HUES6 (cell line): Measurements from ENCODE around the gene STOML1.
A peak's percentile ranks its signal among the peaks of the same experiment; 100 is the strongest.

ENCODE experiments used
- H3K27ac ChIP-seq: 2 replicates; pipeline ENCODE4 v1.7.0; 2013; ENCODE audit warnings: low read depth, mild to moderate bottlenecking, low read length, inconsistent platforms
- H3K27me3 ChIP-seq: 2 replicates; pipeline ENCODE4 v1.6.1; 2013; ENCODE audit warnings: low read length; ENCODE audit not compliant: control insufficient read depth, insufficient read depth
- H3K36me3 ChIP-seq: 2 replicates; pipeline ENCODE4 v1.6.1; 2013; ENCODE audit warnings: low read length; ENCODE audit not compliant: control insufficient read depth, insufficient read depth
- H3K4me1 ChIP-seq: 2 replicates; pipeline ENCODE4 v1.6.1; 2013; ENCODE audit warnings: low read length; ENCODE audit not compliant: control insufficient read depth, insufficient read depth
- H3K4me3 ChIP-seq: 2 replicates; pipeline ENCODE4 v1.5.1; 2013; ENCODE audit warnings: low read depth, low read length
- H3K9ac ChIP-seq: one replicate; pipeline ENCODE4 v1.6.1; 2013; ENCODE audit warnings: mild to moderate bottlenecking, low read length
- H3K9me3 ChIP-seq: 2 replicates; pipeline ENCODE4 v1.6.1; 2013; ENCODE audit warnings: low read depth, low read length; ENCODE audit not compliant: control insufficient read depth, insufficient read depth

Gene STOML1

DNA sequence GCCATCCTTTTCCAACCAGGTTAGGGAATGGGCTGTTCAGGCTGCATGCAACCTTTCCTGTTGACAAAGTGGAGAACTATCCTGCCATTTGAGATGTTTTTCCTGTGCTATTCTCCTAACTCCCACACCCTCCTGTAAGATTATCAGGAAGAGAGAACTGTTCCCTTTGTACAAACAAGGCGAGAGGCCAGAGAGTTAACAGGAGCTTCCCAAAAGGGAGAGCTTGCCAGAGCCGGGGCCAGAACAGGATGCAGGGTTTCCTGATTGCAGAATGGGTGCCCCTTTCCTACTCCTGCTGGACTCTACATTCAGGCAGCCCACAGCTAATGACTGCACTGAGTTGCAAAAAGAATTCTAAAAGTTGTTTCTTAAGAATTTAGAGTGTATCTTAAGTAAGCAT is 19.5 kb upstream of the STOML1 start:
- peaks cover 15% of the 10 kb centered on the region for H3K36me3 ChIP-seq
- no peak overlapping the region for H3K27ac ChIP-seq
- H3K9ac ChIP-seq: no peak overlapping the region

DNA sequence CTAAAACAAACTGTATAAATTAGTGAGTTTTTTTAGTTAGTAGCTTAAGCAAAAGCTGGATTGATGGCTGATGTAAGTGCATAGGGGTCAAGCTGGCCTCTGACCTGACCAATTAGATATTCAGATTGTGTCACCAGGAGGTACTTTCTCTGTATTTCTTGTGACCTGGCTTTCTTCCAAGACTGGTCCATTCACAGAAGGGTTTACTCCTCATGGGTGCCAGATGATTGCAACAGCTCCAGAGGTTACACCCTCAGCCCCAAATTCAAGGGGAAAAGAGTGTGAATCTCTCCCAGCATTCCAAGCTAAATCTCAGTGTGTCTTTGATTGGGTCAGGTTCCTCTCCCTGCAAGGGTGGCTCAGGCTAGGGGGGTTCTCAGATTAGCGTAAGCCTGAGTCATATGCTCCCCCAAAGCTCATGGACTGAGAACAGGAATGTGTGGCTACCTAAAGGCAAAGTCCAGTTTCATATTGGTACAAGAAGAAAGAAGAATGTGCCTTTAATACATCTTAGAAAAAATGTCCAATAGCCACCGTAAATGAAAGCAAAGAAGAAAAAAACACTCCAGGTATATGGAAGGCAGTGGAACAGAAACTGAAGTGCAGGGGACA is 18.9 kb upstream of the STOML1 start:
- no peak overlapping the region for H3K27ac ChIP-seq
- H3K4me1 ChIP-seq: no peaks in the 10 kb centered on the region
- no peaks in the 10 kb centered on the region for H3K9me3 ChIP-seq
- no peak overlapping the region for H3K4me3 ChIP-seq
- no peak overlapping the region for H3K9ac ChIP-seq
- H3K27me3 ChIP-seq: no peaks in the 10 kb centered on the region
- peaks cover 16% of the 10 kb centered on the region for H3K36me3 ChIP-seq

More for the DNA sequence above, 19.5 kb upstream of the STOML1 start:
- Histone ChIP-seq H3K4me3 (no peak overlapping the region), H3K9me3 (no peaks in the 10 kb centered on the region), H3K4me1 (no peaks in the 10 kb centered on the region), H3K27me3 (no peaks in the 10 kb centered on the region)

DNA sequence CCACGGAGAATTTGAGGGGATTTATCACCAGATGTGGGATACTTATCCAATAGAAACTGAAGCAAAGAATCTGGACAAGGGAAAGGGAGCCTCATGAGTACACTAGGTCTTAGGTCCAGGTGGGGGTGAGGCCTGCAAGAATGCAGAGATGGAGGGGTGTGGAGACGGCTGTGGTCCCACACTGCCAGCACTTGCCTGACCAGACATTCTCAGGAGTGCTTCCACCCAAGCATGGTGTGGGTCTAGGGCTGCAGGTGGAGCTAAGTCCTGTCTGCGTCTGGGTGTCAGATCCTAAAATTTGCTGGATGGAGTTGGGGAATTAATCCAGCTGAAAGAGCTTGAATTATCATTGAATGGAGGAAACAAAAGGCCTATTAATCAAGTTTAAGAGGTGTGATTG is 16.8 kb upstream of the STOML1 start:
- Histone ChIP-seq H3K27ac (no peak overlapping the region), H3K9ac (no peak overlapping the region), H3K4me3 (no peak overlapping the region), H3K4me1 (no peaks in the 10 kb centered on the region), H3K36me3 (peaks cover 21% of the 10 kb centered on the region), H3K9me3 (no peaks in the 10 kb centered on the region), H3K27me3 (no peaks in the 10 kb centered on the region)

DNA sequence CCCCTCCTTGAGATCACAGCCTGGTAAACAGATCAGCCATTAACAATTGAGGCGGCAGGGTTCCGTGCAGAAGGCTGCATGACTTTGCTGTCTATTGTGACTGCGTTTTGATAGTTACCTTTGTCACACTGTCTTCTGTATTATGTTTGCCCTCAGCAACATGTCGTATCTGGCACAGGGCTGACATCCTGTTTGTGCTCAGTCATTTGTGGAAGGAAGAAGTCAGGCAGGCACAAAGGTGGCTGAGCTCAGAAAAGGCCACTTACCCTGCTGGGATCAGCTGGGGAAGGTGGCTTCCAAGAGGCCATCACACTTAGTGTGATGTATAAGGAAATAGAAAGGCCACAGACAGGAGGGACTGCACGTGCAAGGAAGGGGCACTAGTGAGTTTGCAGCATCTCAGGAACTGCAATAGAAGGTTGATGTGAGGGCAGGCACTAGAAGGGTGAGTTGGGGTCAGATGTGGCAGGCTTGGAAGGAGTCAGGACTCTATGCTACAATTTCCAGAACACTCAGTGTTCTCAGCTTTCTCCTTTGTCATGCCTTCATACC is 15.8 kb upstream of the STOML1 start:
- Histone ChIP-seq H3K27ac (no peak overlapping the region), H3K4me3 (no peak overlapping the region), H3K27me3 (no peaks in the 10 kb centered on the region), H3K36me3 (peaks cover 27% of the 10 kb centered on the region), H3K9me3 (0 out of 2 replicates have a peak, but pooled peaks cover 4% of the 10 kb centered on the region), H3K9ac (no peak overlapping the region), H3K4me1 (no peaks in the 10 kb centered on the region)

DNA sequence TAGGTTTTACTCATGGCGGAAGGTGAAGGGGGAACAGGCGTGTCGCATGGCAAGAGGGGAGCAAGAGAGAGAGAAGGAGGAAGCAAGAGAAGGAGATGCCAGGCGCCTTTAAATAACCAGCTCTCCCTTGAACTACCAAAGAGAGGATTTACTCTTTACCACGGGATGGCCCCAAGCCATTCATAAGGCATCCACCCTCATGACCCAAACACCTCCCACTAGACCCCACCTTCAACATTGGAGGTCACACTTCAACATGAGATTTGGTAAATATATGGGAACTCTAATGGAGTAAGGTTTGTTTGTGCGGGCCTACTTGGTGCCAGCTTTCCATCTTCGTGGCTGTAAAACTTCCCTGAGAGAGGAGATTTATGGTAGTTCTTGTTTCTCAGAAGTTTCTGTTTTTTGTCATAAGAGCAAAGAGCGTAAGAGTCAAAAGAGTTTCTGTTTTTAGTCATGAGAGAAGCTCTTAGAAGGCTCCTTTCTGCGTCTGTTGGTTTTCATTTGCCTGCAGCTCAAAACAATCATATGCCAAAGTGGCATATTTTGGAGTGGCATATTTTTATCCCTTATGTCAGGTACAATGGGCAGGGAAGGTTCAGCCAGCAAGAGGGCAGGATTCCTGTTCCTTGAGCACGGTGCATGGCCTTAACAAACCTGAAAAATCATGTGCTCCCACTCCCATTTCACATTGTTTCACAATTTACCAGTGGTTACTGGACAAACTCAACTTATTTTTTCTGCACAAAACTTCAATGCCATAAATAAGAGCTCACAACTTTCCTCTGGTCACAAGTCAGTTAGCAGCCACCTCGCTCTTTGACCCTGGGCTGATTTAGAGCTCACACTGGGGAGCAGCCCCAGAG is 14.9 kb upstream of the STOML1 start:
- no peak overlapping the region for H3K27ac ChIP-seq
- H3K36me3 ChIP-seq: peaks cover 28% of the 10 kb centered on the region
- no peak overlapping the region for H3K9ac ChIP-seq
- H3K27me3 ChIP-seq: no peaks in the 10 kb centered on the region
- H3K4me1 ChIP-seq: no peaks in the 10 kb centered on the region
- no peak overlapping the region for H3K4me3 ChIP-seq
- 0 out of 2 replicates have a peak, but pooled peaks cover 4% of the 10 kb centered on the region for H3K9me3 ChIP-seq

DNA sequence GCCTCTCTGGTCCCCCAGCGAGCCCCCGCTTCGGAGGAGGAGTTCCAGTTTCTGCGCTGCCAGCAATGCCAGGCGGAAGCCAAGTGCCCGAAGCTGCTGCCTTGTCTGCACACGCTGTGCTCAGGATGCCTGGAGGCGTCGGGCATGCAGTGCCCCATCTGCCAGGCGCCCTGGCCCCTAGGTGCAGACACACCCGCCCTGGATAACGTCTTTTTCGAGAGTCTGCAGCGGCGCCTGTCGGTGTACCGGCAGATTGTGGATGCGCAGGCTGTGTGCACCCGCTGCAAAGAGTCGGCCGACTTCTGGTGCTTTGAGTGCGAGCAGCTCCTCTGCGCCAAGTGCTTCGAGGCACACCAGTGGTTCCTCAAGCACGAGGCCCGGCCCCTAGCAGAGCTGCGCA is 5.9 kb upstream of the STOML1 start:
- Histone ChIP-seq H3K9ac (no peak overlapping the region), H3K27ac (no peak overlapping the region), H3K36me3 (peaks cover 21% of the 10 kb centered on the region), H3K9me3 (no peaks in the 10 kb centered on the region), H3K4me1 (peaks cover 10% of the 10 kb centered on the region), H3K27me3 (no peaks in the 10 kb centered on the region), H3K4me3 (no peak overlapping the region)

DNA sequence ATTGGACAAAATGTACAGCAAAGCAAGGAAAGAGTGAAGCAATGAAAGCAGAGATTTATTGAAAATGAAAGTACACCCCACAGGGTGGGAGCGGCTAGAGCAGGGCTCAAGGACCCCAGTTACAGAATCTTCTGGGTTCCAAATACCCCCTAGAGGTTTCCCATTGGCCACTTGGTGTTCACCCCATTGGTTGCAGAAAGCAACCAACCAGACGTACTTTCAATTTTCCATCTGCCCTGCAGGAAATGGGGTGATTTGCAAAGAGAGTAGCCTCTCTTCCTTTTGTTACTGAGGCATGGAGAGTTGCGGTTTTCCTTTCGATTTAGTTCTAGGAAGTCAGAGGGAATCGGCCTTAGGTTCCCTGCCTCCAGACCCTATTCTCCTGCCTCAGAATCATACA is 4.8 kb upstream of the STOML1 start:
- Histone ChIP-seq H3K4me1 (peaks cover 13% of the 10 kb centered on the region), H3K36me3 (peaks cover 19% of the 10 kb centered on the region), H3K27me3 (no peaks in the 10 kb centered on the region), H3K27ac (no peak overlapping the region), H3K4me3 (no peak overlapping the region), H3K9ac (no peak overlapping the region), H3K9me3 (no peaks in the 10 kb centered on the region)

DNA sequence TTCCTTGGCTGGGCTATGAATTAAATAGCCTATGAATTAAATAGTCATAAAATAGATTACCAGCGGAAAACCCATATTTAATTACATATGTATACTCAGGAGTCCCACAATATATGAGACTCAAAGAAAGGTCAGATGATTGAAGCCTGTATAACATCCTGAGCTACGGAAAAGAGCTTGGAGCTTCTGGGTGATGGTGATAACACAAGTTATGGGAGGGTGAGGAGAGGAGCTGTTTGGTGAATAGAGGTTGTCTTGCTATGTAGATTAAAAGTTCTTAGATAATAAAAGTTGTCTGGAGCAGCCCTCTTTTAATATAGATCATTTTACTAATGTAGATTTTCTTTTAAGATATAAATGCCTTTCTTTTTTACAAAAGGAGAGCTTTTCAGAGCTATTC is 4.2 kb upstream of the STOML1 start:
- peak overlapping the region; percentile 10; the same call in 1 of the 2 replicates for H3K4me3 ChIP-seq
- peaks cover 18% of the 10 kb centered on the region for H3K36me3 ChIP-seq
- no peaks in the 10 kb centered on the region for H3K27me3 ChIP-seq
- H3K27ac ChIP-seq: no peak overlapping the region
- H3K9ac ChIP-seq: no peak overlapping the region
- H3K9me3 ChIP-seq: no peaks in the 10 kb centered on the region
- peaks cover 17% of the 10 kb centered on the region for H3K4me1 ChIP-seq

DNA sequence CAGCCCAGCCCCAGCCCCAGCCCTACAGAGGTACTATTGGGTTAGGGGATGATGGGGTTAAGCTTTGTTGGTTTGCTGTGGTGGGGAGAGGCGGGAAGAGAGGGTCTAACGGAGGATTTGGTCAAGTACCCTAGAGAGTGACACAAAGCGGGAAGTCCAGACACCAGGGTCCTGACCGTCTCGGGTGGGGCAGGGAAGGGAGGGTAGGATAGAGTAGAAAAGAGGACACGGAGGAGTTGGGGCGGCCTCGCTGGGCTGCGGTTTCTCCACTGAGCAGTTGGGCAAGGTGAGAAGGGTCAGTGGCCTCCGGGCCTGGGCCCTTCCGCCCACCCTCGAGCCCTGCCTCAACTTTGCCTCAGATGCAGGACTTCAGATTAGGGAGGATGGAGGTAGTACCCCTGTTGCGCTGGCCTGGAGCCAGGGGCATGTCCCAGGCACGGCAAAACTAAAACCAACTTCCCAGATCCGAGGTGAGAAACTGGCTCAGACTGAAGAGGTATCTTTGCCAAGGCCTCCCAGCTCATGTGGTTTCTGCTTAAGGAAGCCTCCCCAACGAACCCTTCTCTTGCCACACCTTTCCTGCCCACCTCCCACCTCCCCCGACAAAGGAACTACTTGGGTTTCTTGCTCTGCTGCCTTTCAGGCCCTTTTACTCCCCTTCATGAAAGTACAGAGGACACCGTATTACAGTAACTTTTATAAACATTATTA is 3.0 kb upstream of the STOML1 start:
- H3K4me3 ChIP-seq: peak overlapping the region; percentile 92
- peaks cover 18% of the 10 kb centered on the region for H3K36me3 ChIP-seq
- no peaks in the 10 kb centered on the region for H3K27me3 ChIP-seq
- H3K9ac ChIP-seq: peak overlapping the region; percentile 77
- H3K9me3 ChIP-seq: no peaks in the 10 kb centered on the region
- peaks cover 19% of the 10 kb centered on the region for H3K4me1 ChIP-seq
- H3K27ac ChIP-seq: no peak overlapping the region

DNA sequence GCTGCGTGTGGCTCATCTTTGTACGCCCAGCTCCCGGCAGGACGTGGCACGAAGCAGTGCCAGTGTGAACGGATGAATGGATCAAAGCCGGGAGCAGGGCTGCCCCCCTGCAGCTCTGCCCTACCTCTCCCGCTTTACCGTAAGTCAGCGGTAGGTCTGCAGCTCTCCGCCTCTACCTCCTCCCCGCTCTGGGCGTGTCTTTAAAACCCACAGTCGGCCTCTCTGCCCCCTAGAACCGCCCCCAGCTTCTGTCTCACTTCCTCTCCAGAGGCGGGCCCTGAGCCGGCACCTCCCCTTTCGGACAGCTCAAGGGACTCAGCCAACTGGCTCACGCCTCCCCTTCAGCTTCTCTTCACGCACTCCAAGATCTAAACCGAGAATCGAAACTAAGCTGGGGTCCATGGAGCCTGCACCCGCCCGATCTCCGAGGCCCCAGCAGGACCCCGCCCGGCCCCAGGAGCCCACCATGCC is 2.4 kb upstream of the STOML1 start, which contains the start of gene PML:
Gene PML, plus strand, starts transcription at position 304 of the 471 bp plus-strand sequence. Its CDS starts 97 bp downstream, at position 401.
- H3K4me1 ChIP-seq: peaks cover 19% of the 10 kb centered on the region
- peak within 1 kb of the TSS; percentile 92 for H3K4me3 ChIP-seq
- H3K9me3 ChIP-seq: no peaks in the 10 kb centered on the region
- no peak within 1 kb of the TSS for H3K27ac ChIP-seq
- H3K27me3 ChIP-seq: no peaks in the 10 kb centered on the region
- H3K36me3 ChIP-seq: peaks cover 18% of the 10 kb centered on the region
- peak within 1 kb of the TSS; percentile 77 for H3K9ac ChIP-seq
